ENCODE results near the gene EMILIN1.

The EMILIN1 gene

DNA sequence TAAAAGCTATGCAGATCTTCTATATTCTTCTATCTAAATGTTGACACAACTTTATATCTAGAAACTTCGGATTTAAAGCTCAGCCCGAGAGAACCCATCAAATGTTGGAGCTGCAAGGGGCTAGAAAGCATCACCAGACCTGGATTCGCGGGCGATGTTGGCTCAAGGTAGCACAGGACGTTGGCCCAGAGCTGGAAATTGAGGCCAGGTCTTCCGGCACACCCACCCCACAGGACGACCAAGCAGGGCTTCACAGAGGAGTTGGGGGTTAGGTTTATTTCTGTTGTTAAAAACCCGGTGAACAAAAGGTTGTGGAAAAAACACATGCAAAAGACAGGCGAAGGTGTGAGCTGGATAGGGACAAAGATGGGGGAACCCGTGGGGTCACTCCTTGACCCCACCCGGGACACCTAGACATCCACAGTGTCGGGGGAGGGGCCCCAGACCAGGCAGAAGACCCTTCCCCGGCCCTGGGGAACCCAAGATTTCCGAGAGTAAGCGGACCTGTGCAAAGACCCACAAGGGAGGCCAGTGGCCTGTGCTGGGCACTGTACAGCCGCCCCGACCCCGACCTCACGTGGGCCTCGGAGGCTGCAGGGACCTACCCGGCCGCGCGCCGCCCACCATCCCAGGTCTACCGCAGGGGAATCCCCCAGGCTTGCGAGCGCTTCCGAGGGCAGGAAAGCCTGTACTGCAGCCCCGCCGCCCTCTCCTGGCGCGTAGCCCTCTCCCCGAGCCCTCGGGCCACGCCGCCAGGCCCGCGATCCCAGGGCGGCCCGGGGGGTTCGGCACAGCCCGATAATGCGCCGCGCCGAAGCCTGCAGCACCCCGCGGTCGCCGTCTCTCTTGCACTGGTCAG is 28.8 kb upstream of the EMILIN1 start:
- H3K9me3 ChIP-seq = peaks cover 4% of the 10 kb centered on the region; the same call in 1 of the 2 replicates
- peaks cover 19% of the 10 kb centered on the region for H3K4me1 ChIP-seq
- H3K36me3 ChIP-seq (replicated peaks) = peaks cover 3% of the 10 kb centered on the region
- DNase-seq (ENCODE audit: low spot score in 2 of 2) = peak; percentile 4 to 64
- in situ Hi-C loops (cut with MboI; ENCODE audit: low sequenced_read_pairs) = no loop called here
- H3K27me3 ChIP-seq (ENCODE audit: low read depth) = no peaks in the 10 kb centered on the region
- H3K4me3 ChIP-seq = peak overlapping the region; percentile 53

DNA sequence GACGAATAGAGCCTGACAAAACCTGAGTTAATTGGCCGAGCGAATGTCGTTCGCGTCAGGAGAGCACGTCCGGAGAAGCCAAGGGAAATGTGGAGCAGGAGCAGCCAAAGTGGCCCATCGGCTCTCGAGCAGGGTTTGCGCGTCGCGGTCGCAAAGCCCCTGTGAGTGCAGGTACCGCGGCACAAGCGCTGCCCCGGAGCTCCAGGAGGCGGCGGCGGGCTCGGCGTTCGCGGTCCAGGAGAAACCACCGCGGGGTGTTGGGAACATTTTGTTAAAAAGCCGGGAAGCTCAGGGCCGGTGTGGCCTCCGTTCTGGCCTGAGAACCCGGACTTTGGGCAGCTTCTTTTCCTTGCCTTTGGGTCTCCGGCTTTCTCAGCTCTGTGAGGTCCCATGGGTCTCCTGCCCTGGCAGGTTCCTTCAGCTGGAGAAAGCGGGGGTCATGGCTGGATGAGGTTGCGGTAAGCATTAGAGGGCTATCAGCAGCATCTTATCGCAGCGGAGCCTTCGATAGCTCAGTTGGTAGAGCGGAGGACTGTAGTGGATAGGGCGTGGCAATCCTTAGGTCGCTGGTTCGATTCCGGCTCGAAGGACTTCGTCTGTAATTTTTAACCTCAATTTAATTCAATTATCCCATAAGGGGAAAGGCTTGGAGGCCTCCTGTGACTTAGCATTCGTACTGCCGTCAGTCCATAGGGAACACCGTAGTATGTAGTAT is 28.0 kb upstream of the EMILIN1 start:
- Histone ChIP-seq H3K4me3 (peak overlapping the region; percentile 53), H3K9me3 (peaks cover 4% of the 10 kb centered on the region; the same call in 1 of the 2 replicates), H3K36me3 (replicated peaks) (peaks cover 11% of the 10 kb centered on the region), H3K4me1 (peaks cover 14% of the 10 kb centered on the region), H3K27me3 (ENCODE audit: low read depth) (no peaks in the 10 kb centered on the region)
- in situ Hi-C loops (cut with MboI; ENCODE audit: low sequenced_read_pairs) = no loop called here
- DNase-seq (ENCODE audit: low spot score in 2 of 2) = peak; percentile 91 to 96

DNA sequence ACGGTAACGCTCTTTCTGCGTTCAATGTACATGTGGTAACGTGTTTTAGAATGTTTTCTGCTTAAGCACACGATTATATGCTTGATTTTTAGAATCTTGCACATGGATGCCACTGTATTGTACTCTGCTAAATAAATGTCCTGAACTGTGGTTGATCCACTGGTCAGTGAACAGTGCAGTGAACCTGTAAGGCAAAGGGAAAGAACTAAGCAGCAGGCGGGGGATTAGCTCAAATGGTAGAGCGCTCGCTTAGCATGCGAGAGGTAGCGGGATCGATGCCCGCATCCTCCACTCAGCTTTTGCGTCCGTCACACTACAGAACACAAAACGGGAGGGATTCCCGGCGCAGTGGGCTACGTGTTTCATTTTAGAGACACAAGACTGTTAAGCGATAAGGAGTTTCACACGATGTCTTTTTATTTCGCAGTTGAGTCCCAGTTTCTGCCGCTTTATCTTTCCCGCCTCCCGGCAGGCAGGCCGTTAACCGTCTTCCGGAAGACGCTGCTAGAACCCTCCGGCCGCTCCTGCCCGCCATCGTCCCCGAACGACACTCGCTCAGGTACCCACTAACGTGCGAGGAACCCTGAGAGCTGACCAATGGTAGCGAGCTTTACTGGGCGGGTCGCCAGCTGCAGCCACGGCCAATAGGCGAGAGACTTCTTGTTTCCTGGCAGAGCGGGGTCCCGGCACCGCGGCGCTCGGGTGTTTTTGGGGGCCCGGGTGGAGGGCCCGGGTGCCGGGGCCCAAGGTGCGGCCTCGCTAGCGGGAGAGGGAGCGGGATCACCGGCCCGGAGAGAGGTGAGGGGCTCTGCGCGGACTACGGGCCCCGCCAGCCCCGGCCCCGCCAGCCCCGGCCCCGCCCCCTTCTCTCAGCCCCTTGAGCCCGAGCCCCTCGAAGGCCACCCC is 27.2 kb upstream of the EMILIN1 start, which contains the start of gene AGBL5:
Gene AGBL5 (plus strand): TSS at position 673 of the 906 bp plus-strand sequence. CDS start 1,291 bp downstream, outside the sequence.
- peak; percentile 78 to 96 for DNase-seq (ENCODE audit: low spot score in 2 of 2)
- peaks cover 19% of the 10 kb centered on the region for H3K36me3 ChIP-seq (replicated peaks)
- no peaks in the 10 kb centered on the region for H3K27me3 ChIP-seq (ENCODE audit: low read depth)
- H3K9me3 ChIP-seq = peaks cover 4% of the 10 kb centered on the region; the same call in 1 of the 2 replicates
- in situ Hi-C loops (cut with MboI; ENCODE audit: low sequenced_read_pairs) = no loop called here
- peaks cover 7% of the 10 kb centered on the region; the same call in 1 of the 2 replicates for H3K4me1 ChIP-seq
- peak within 1 kb of the TSS; percentile 53 for H3K4me3 ChIP-seq

DNA sequence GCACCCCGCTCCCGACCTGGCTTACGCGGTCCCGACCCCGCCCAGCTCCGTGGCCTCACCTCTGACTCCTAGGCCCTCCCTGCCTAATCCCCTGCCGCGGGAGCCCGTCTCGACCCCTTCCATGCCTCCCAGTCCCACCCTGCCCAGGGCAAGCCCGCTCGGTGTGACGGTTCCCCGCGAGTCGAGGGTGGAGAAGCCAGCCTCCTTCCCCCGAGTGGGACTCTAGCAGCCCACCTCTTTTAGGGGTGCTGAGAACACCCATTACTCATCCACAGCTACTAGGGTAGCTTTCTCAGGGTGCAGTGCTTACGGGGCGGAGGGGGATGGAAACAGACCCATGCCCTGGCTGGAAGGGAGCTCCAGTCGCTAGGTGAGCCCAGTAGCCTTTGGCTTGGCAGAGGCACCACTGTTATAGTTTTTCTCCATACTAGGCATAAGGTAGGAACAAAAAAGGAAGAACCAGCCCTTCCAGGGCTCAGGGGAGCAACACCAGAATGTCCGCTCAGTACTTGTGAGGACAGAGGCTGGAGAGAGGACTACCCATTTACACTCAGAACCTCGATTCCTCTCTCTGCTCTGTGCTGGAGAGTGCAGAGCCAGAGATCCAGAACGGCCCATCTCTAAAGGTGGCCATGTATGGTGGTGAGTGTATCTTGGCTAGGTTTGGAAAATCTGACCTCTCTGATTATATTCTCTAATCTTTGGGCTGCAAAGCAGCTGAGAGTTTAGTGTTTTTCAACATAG is 26.3 kb upstream of the EMILIN1 start:
- Histone ChIP-seq H3K4me1 (peaks cover 7% of the 10 kb centered on the region; the same call in 1 of the 2 replicates), H3K27me3 (ENCODE audit: low read depth) (no peaks in the 10 kb centered on the region), H3K36me3 (replicated peaks) (peaks cover 26% of the 10 kb centered on the region), H3K9me3 (peaks cover 4% of the 10 kb centered on the region; the same call in 1 of the 2 replicates), H3K4me3 (peak overlapping the region; percentile 53)
- DNase-seq (ENCODE audit: low spot score in 2 of 2) = no peak
- in situ Hi-C loops (cut with MboI; ENCODE audit: low sequenced_read_pairs) = no loop called here

DNA sequence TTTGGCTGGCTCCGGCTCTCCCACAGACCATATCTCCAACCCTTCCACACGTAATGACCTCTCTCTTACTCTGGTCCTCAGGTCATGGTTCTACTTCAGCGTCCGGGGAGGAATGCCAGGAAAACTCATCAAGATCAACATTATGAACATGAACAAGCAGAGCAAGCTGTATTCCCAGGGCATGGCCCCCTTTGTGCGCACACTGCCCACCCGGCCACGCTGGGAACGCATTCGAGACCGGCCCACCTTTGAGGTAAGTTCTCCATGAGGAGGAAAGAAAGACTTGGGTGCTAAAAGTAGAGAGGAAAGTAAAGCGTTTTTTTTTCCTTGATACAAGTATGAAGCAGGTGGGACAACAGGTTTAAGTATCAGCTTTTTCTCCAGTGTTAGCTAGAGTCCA is 25.1 kb upstream of the EMILIN1 start:
- Histone ChIP-seq H3K27me3 (ENCODE audit: low read depth) (no peaks in the 10 kb centered on the region), H3K36me3 (replicated peaks) (peaks cover 37% of the 10 kb centered on the region), H3K9me3 (peaks cover 2% of the 10 kb centered on the region; the same call in 1 of the 2 replicates), H3K4me3 (no peak overlapping the region), H3K4me1 (peaks cover 7% of the 10 kb centered on the region; the same call in 1 of the 2 replicates)
- DNase-seq (ENCODE audit: low spot score in 2 of 2) = no peak
- in situ Hi-C loops (cut with MboI; ENCODE audit: low sequenced_read_pairs) = no loop called here

DNA sequence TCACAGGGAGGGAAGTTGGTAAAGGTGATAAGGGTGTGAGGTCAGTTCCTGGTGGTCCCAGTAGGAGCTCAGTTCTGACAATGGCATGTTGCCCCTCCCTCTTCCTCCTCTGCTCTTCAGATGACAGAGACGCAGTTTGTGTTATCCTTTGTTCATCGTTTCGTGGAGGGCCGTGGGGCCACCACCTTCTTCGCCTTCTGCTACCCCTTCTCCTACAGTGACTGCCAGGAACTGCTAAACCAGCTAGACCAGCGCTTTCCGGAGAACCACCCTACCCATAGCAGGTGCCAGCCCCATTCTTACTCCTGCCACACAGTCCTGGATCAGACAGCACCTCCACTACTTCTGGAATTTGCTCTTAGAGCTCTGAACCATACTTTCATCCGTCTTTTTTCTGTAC is 24.6 kb upstream of the EMILIN1 start:
- H3K9me3 ChIP-seq = no peaks in the 10 kb centered on the region
- no peak for DNase-seq (ENCODE audit: low spot score in 2 of 2)
- in situ Hi-C loops (cut with MboI; ENCODE audit: low sequenced_read_pairs) = no loop called here
- H3K36me3 ChIP-seq (replicated peaks) = peaks cover 41% of the 10 kb centered on the region
- H3K27me3 ChIP-seq (ENCODE audit: low read depth) = no peaks in the 10 kb centered on the region
- H3K4me3 ChIP-seq = no peak overlapping the region
- H3K4me1 ChIP-seq = peaks cover 7% of the 10 kb centered on the region; the same call in 1 of the 2 replicates

DNA sequence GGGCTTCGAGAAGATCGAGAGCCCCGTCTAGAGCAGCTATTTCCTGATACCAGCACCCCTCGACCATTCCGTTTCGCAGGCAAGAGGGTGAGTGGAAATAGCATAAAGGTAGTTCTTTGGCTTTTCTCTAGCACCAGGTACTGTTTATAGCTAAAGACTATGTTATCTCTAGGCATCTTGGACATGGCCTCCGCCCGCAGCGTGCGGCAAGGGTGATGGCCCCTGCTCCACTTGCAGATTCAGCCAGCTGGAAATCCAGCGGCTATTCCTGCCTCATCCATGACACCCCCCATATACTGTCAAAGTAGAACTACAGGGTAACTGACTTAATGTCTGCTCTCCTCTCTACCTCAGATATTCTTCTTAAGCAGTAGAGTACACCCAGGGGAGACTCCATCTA is 23.7 kb upstream of the EMILIN1 start:
- DNase-seq (ENCODE audit: low spot score in 2 of 2) = no peak
- in situ Hi-C loops (cut with MboI; ENCODE audit: low sequenced_read_pairs) = no loop called here
- H3K4me1 ChIP-seq = peaks cover under 1% of the 10 kb centered on the region; the same call in 1 of the 2 replicates
- peaks cover 48% of the 10 kb centered on the region for H3K36me3 ChIP-seq (replicated peaks)
- H3K9me3 ChIP-seq = no peaks in the 10 kb centered on the region
- H3K27me3 ChIP-seq (ENCODE audit: low read depth) = no peaks in the 10 kb centered on the region
- no peak overlapping the region for H3K4me3 ChIP-seq

DNA sequence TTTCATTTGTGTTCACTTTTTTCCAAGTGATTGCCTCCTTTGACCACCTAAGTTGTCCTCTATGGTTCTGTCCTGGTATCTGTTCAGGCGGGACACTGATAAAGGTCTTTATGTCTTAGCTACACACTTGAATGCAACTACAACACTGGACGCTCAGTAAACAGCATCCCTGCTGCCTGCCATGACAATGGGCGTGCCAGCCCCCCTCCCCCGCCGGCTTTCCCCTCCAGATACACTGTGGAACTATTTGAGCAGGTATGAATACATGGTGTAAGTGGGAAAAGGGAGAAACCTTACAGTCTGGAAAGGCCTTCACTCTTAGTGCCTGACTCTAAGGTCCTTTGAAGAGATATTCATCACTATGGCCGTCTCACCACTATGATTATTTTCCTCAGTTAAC is 21.2 kb upstream of the EMILIN1 start:
- no peak overlapping the region for H3K4me3 ChIP-seq
- in situ Hi-C loops (cut with MboI; ENCODE audit: low sequenced_read_pairs) = no loop called here
- peaks cover 57% of the 10 kb centered on the region for H3K36me3 ChIP-seq (replicated peaks)
- no peaks in the 10 kb centered on the region for H3K9me3 ChIP-seq
- H3K27me3 ChIP-seq (ENCODE audit: low read depth) = no peaks in the 10 kb centered on the region
- DNase-seq (ENCODE audit: low spot score in 2 of 2) = no peak
- H3K4me1 ChIP-seq = no peaks in the 10 kb centered on the region

DNA sequence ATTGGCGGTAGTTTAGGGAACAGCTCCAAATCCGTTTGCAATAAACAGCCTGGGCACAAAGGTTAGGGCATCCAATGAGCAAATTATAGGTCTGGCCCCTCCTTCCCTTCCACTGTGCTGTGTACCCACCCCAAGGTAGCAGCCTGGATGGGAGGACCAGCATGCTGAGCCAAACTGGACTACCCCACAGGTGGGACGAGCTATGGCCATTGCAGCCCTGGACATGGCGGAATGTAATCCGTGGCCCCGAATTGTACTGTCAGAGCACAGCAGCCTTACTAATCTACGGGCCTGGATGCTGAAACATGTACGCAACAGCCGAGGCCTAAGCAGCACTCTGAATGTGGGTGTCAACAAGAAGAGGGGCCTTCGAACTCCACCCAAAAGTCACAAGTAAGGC is 20.2 kb upstream of the EMILIN1 start:
- H3K4me3 ChIP-seq = no peak overlapping the region
- no peaks in the 10 kb centered on the region for H3K9me3 ChIP-seq
- no peaks in the 10 kb centered on the region for H3K4me1 ChIP-seq
- DNase-seq (ENCODE audit: low spot score in 2 of 2) = no peak
- peaks cover 64% of the 10 kb centered on the region for H3K36me3 ChIP-seq (replicated peaks)
- H3K27me3 ChIP-seq (ENCODE audit: low read depth) = no peaks in the 10 kb centered on the region
- in situ Hi-C loops (cut with MboI; ENCODE audit: low sequenced_read_pairs) = no loop called here

DNA sequence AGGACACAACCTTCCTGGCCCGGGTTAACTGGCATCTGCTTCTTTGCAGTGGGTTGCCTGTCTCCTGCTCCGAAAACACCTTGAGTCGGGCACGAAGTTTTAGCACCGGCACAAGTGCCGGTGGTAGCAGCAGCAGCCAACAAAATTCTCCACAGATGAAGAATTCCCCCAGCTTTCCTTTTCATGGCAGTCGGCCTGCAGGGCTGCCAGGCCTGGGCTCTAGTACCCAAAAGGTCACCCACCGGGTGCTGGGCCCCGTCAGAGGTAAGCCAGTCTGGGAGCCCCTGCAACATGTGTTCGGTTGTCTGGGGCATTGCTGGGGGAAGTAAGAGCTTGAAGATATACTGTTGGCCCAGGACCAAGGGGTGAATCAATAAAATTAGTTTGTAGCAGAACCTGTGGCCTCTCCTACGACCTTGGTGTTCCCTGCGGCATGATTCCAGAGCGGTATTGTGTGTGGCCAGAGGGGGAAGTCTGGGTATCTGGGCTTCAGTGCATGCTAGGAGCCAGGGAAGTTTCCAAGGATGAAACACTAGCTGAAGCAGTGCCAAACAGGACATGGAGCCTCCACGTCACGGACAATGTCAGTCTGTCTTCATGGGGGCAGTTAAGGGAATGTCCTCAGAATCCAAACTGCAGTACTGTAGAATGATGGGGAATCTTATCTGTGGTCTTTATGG is 19.1 kb upstream of the EMILIN1 start:
- Histone ChIP-seq H3K27me3 (ENCODE audit: low read depth) (no peaks in the 10 kb centered on the region), H3K4me1 (no peaks in the 10 kb centered on the region), H3K9me3 (no peaks in the 10 kb centered on the region), H3K36me3 (replicated peaks) (peaks cover 64% of the 10 kb centered on the region), H3K4me3 (no peak overlapping the region)
- in situ Hi-C loops (cut with MboI; ENCODE audit: low sequenced_read_pairs) = no loop called here
- no peak for DNase-seq (ENCODE audit: low spot score in 2 of 2)

DNA sequence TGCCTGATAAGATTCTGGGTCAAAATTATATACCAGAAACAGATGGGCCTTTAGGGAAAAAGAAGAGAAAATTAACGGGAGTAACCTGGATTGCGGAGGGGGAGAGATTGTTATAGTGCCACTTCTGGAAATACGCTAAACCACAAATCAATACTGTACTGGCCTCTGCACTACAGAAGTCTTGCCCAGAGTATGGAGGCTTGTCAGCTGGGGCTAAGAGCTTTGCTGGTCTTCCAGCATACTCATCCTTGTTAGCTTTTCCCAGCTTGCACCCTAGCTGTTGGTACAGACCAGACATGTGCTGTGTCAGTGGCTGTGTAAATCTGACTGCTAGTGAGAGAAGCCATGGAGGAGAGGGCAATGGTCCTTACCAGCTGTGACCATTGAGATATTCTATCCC is 18.1 kb upstream of the EMILIN1 start:
- no peak for DNase-seq (ENCODE audit: low spot score in 2 of 2)
- H3K27me3 ChIP-seq (ENCODE audit: low read depth) = no peaks in the 10 kb centered on the region
- in situ Hi-C loops (cut with MboI; ENCODE audit: low sequenced_read_pairs) = no loop called here
- no peaks in the 10 kb centered on the region for H3K9me3 ChIP-seq
- no peak overlapping the region for H3K4me3 ChIP-seq
- no peaks in the 10 kb centered on the region for H3K4me1 ChIP-seq
- peaks cover 56% of the 10 kb centered on the region for H3K36me3 ChIP-seq (replicated peaks)

DNA sequence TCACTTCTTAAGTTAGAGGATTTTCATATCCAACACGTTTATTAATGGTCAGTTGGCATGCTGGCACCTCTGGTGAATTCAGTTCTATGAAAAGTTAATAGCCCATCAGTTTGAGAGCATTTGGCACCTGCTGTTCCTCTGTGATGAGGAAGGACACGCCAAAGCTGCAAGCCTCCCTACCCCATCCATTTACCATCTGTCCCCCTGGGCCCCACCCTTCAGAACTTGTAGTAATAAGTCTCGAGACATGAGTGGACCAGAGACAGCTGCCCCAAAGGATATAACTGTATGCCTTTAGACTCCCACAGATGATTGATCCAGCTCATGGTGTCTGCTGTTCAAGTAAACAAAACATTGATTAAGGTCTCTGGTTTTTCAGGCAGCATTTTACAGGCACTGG is 13.3 kb upstream of the EMILIN1 start:
- peaks cover 49% of the 10 kb centered on the region for H3K36me3 ChIP-seq (replicated peaks)
- H3K9me3 ChIP-seq = no peaks in the 10 kb centered on the region
- H3K27me3 ChIP-seq (ENCODE audit: low read depth) = no peaks in the 10 kb centered on the region
- H3K4me3 ChIP-seq = no peak overlapping the region
- in situ Hi-C loops (cut with MboI; ENCODE audit: low sequenced_read_pairs) = no loop called here
- no peak for DNase-seq (ENCODE audit: low spot score in 2 of 2)
- no peaks in the 10 kb centered on the region for H3K4me1 ChIP-seq

Data from HAP-1 (cell line).